C4-2B (cell line): Measurements from ENCODE around the gene ARHGAP4.

Experiments
- ZFX ChIP-seq: fragments of 450-650 bp; IDR thresholded peaks from 2 replicates; pipeline ENCODE4 v1.6.1; 2017
- TF ChIP-seq, protein P1 (sequence below): fragments of 450-650 bp; conservative IDR thresholded peaks from 2 replicates; pipeline ENCODE4 v1.5.1; 2017; ENCODE audit warnings: mild to moderate bottlenecking

DNA sequence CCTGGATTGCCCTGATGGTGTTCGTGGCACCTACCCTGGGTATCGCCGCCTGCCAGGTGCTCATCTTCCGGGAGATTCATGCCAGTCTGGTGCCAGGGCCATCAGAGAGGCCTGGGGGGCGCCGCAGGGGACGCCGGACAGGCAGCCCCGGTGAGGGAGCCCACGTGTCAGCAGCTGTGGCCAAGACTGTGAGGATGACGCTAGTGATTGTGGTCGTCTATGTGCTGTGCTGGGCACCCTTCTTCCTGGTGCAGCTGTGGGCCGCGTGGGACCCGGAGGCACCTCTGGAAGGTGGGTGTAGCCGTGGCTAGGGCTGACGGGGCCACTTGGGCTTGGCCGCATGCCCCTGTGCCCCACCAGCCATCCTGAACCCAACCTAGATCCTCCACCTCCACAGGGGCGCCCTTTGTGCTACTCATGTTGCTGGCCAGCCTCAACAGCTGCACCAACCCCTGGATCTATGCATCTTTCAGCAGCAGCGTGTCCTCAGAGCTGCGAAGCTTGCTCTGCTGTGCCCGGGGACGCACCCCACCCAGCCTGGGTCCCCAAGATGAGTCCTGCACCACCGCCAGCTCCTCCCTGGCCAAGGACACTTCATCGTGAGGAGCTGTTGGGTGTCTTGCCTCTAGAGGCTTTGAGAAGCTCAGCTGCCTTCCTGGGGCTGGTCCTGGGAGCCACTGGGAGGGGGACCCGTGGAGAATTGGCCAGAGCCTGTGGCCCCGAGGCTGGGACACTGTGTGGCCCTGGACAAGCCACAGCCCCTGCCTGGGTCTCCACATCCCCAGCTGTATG lies 19.7 kb downstream of the ARHGAP4 start:
- TF ChIP-seq, protein P1, sequence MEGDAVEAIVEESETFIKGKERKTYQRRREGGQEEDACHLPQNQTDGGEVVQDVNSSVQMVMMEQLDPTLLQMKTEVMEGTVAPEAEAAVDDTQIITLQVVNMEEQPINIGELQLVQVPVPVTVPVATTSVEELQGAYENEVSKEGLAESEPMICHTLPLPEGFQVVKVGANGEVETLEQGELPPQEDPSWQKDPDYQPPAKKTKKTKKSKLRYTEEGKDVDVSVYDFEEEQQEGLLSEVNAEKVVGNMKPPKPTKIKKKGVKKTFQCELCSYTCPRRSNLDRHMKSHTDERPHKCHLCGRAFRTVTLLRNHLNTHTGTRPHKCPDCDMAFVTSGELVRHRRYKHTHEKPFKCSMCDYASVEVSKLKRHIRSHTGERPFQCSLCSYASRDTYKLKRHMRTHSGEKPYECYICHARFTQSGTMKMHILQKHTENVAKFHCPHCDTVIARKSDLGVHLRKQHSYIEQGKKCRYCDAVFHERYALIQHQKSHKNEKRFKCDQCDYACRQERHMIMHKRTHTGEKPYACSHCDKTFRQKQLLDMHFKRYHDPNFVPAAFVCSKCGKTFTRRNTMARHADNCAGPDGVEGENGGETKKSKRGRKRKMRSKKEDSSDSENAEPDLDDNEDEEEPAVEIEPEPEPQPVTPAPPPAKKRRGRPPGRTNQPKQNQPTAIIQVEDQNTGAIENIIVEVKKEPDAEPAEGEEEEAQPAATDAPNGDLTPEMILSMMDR: no peak
- no peak for TF ChIP-seq ZFX
